Hematopoietic multipotent progenitor cell treated with erythropoietin and hydrocortisone succinate and interleukin-3 and kit ligand, for 8 days (in vitro differentiated cells): Measurements from ENCODE around the gene GIGYF2.

Experiments used
- DNase-seq: peaks from one replicate; pipeline ENCODE4 v3.0.0-alpha.2; 2015

GIGYF2 gene

GRCh38 chr2:232770207-232770606 lies 73.1 kb downstream of the GIGYF2 start:
- DNase-seq = no peak

DNA sequence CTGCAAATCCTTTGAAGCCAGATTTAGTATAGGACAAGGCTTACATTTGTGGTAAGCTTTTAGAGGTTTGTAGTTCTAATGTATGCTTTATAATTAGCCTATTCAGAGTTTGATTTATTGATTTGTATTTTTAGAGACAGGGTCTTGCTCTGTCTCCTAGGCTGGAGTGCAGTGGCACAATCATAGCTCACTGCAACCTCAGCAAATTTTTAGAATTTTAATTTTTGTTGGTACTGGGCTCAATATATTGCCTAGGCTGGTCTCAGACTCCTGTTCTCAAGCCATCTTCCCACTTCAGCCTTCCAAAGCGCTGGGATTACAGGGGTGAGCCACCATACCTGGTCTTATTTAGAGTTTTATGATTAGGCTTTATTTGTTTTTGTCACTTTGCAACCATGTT lies 74.7 kb downstream of the GIGYF2 start:
- DNase-seq = no peak

- no peak for DNase-seq
These were observed 75.4 kb downstream of the GIGYF2 start for GRCh38 chr2:232772531-232772930.

DNA sequence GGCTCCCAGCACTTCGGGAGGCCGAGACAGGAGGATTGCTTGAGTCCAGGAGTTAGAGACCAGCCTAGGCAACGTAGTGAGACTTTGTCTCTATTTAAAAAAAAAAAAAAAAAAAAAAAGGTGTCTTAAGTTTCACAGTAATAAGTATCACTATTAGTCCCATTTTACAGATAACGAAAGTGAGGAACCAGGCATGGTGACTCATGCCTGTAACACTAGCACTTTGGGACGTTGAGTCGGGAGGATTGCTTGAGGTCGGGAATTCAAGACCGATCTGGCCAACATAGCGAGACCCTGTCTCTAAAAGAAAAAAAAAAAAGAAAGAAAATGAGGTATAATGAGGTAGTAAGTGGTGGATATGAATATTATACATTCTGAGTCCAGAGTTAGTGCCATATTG lies 76.7 kb downstream of the GIGYF2 start:
- no peak for DNase-seq

GRCh38 chr2:232776435-232776834 lies 79.3 kb downstream of the GIGYF2 start, which contains the start of gene KCNJ13:
Gene KCNJ13, minus strand, starts transcription at chr2:232776565. Its CDS starts 5,203 bp downstream, at chr2:232771362.
- no peak for DNase-seq

DNA sequence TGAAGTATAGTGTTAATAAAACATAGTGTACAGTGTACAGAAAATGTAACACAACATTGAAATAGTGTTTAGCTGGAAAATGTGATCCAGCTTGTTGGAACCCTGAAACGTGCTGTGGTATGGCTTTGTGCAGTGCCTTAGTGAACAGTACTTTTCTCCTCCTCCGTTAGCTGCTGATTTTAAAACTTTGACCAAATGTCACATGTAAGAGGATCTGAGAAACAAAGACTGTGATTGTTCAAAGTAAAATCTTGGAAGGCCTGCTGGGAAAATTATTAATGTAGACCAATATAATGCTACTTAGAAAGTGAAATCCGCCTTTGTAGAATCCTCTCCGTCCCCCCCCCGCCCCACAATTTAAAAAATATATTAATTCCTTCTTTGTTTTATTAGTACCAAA lies 80.1 kb downstream of the GIGYF2 start:
- no peak for DNase-seq

- DNase-seq = no peak
These were observed 82.3 kb downstream of the GIGYF2 start for GRCh38 chr2:232779465-232779864.

GRCh38 chr2:232779934-232780333 lies 82.8 kb downstream of the GIGYF2 start:
- DNase-seq = no peak

DNA sequence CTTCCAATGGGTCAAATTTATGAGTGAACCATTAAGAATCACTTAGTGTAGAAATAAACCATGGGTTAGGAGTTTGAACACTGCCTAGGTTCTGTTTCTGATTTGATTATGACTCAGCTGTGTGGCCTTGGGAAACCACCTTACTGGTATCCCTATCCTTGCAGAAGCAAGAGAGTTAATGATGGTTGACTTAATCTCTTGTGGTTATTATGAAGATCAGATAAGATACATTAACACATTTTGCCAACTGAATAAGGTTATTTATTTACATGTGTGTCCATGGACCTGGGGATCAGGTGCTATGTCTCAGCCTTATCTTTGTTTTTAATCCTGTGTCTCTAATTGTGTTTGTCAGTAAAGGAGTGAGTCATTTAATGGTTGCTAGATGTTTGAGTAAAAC lies 84.6 kb downstream of the GIGYF2 start:
- peak; percentile 39 for DNase-seq

GRCh38 chr2:232783278-232783677 lies 86.1 kb downstream of the GIGYF2 start:
- DNase-seq = no peak

- DNase-seq = no peak
These were observed 90.7 kb downstream of the GIGYF2 start for GRCh38 chr2:232787806-232788205.

- no peak for DNase-seq
These were observed 92.0 kb downstream of the GIGYF2 start for GRCh38 chr2:232789082-232789481.

DNA sequence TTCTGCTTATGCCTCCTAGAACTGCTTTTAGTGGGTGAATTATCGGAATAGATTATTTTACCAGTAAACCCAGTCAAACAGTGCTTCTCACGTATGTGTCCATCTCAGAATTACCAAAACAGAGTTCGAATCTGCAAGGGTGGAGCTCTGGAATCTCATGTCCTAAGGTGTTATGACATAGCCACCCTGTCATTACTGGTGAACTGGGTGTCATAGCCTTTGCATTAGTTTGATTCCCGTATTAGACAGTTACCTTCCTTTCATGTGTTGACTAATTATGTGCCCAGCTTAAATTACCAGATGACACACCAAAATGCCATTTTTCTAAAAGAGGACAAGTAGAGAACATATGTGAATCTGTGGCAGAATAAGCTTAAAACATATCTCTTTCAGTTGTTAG lies 94.4 kb downstream of the GIGYF2 start:
- no peak for DNase-seq

GRCh38 chr2:232793271-232793670 lies 96.1 kb downstream of the GIGYF2 start:
- DNase-seq = no peak

DNA sequence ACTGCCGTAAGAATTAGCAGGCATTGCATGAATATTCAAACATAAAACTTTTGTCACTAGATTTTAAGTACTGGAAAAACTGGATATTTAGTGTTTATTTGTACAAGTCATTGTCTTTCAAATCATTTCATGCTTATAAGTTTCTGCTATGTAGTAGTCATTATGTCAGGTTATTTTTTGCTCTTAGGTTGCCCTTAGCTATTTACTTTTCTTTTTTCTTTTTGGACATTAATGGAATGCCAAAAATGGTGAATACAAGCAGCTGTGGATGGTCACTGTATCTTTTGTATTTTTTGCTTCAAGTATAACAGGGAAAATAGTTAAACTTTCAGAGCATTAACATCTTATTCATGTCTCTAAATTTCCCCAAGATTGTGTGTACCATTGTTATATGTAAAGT lies 97.8 kb downstream of the GIGYF2 start:
- DNase-seq = no peak

- no peak for DNase-seq
These were observed 98.8 kb downstream of the GIGYF2 start for GRCh38 chr2:232795920-232796319.

DNA sequence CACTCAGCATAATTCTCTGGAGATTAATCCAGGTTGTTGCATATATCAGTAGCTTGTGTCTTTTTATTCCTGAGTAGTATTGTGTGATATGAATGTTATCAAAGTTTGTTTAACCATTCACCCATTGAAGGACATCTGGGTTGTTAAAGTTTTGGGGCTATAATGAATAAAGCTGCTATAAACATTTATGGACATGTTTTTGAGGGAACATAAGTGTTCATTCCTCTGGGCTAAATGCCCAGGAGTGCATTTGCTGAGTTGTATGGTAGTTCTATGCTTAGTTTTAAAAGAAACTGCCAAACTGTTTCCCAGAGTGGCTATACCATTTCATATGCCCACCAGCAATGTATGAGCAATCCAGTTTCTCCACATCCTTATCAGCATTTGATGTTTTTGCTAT lies 101.1 kb downstream of the GIGYF2 start:
- no peak for DNase-seq

DNA sequence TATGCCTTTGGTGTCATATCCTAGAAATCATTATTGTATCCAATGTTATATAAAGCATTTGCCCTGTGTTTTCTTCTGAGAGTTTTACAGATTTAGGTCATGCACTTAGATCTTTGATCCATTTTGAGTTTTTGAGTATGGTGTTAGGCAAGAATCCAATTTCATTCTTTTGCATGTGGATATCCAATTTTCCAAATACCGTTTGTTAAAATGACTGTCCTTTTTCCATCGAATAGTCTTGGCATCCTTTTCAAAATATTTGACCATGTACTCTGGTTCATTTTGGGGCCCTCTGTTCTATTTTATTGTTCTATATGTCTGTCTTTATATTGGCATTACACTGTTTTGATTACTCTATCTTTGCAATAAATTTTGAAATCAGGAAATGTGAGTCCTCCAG lies 103.0 kb downstream of the GIGYF2 start:
- DNase-seq = no peak

GRCh38 chr2:232802091-232802490 lies 105.0 kb downstream of the GIGYF2 start:
- no peak for DNase-seq

GRCh38 chr2:232809349-232810124 lies 112.4 kb downstream of the GIGYF2 start:
- no peak for DNase-seq

- DNase-seq = no peak
These were observed 113.3 kb downstream of the GIGYF2 start for GRCh38 chr2:232810444-232810843.

GRCh38 chr2:232815569-232815968 lies 118.4 kb downstream of the GIGYF2 start:
- no peak for DNase-seq

DNA sequence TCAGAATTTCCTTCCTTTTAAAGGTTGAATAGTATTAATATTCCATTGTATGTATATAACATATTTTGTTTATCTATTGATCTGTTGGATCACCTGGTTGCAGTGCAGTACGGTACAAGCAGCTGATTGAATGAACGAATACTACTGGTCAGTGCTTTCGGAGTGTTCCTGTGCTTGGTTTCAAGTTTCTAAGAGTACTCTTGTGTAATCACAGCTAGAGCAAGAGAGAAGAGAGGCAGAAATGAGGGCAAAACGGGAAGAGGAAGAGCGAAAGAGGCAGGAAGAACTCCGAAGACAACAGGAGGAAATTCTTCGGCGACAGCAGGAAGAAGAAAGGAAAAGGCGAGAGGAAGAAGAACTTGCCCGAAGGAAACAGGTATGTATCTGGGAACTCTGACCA lies 119.5 kb downstream of the GIGYF2 start:
- DNase-seq = no peak

- no peak for DNase-seq
These were observed 120.6 kb downstream of the GIGYF2 start for GRCh38 chr2:232817756-232818155.

- no peak for DNase-seq
These were observed 132.9 kb downstream of the GIGYF2 start for GRCh38 chr2:232829988-232830387.
